AG08396 (cell line): Measurements from ENCODE around the gene MOAP1.
A peak's percentile ranks its signal among the peaks of the same experiment; 100 is the strongest.
"Not testable (repeated sequence)": the region's sequence is repeated elsewhere in the genome, so short reads cannot be mapped to it uniquely, and the experiment has no call there.

ENCODE experiments used
- DNase-seq: peaks from one replicate; pipeline ENCODE4 v3.0.0; 2012; ENCODE audit warnings: low spot score, mixed read lengths

MOAP1 gene, protein sequence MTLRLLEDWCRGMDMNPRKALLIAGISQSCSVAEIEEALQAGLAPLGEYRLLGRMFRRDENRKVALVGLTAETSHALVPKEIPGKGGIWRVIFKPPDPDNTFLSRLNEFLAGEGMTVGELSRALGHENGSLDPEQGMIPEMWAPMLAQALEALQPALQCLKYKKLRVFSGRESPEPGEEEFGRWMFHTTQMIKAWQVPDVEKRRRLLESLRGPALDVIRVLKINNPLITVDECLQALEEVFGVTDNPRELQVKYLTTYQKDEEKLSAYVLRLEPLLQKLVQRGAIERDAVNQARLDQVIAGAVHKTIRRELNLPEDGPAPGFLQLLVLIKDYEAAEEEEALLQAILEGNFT

GRCh38 chr14:93184391-93185348 is at the start of gene MOAP1, which contains the start of gene LYSET:
Gene MOAP1, minus strand, starts transcription at chr14:93184897. Its CDS starts 655 bp downstream, at chr14:93184242.
Gene LYSET, plus strand, starts transcription at chr14:93185317. Its CDS starts 89 bp downstream, at chr14:93185406.
- peak; percentile 95 for DNase-seq

DNA sequence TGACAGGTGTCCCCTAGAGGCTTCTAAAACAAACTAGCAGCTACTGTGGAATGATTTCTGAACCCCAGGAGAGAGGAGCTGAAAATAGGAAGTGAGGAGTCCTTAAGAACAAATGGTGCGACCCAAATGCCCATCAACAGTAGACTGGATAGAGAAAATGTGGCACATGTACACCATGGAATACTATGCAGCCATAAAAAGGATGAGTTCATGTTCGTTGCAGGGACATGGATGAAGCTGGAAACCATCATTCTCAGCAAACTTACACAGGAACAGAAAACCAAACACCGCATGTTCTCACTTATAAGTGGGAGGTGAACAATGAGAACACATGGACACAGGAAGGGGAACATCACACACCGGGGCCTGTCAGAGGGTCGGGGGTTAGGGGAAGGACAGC is 48.4 kb upstream of the MOAP1 start:
- DNase-seq: not testable (repeated sequence)

- DNase-seq: no peak
Observed at GRCh38 chr14:93232159-93232558, 47.5 kb upstream of the MOAP1 start.

GRCh38 chr14:93231129-93231979 is 46.7 kb upstream of the MOAP1 start:
- peak; percentile 70 for DNase-seq

- DNase-seq: no peak
Observed at GRCh38 chr14:93230539-93230938, 45.8 kb upstream of the MOAP1 start.

- DNase-seq: no peak
Observed at GRCh38 chr14:93228550-93228949, 43.9 kb upstream of the MOAP1 start.

- no peak for DNase-seq
Observed at GRCh38 chr14:93223565-93223964, 38.9 kb upstream of the MOAP1 start.

DNA sequence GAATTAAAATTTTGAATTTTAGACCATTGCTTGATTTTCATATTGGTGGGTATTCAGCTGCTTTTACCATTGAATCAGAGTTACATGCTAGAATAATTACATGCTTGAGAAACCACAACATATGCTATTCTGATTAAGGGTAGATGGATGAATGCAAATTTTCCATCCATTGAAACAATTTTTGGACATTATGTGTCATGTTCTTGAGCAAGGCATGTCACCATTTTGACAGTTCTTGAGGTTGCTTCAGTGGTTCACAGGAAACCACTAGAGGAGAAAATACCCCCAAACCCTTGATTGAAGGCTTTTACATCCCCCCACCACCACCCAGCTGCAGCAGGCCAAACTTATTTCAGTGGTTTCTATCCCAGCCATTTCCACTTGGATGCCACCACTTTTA is 35.8 kb upstream of the MOAP1 start:
- DNase-seq: no peak

- DNase-seq: no peak
Observed at GRCh38 chr14:93219103-93219726, 34.5 kb upstream of the MOAP1 start.

- no peak for DNase-seq
Observed at GRCh38 chr14:93214598-93214997, 29.9 kb upstream of the MOAP1 start.

DNA sequence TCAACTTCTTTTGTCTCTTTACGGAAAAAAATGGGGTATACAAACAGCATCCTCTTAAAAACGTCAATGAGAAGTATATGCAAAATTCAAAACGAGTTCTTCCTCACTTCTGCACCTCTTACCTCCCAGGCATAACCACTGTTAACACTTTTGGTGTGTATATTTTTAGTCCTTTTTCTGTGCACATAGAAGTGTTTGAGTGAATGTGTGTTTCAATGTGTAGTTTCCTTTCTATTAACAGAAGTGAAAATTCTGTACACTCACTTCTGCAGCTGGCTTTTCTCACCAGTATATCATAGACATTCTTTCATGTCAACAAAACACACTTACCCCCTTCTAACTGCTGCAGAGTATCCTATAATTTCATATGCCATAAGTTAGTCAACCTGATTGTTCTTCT is 27.7 kb upstream of the MOAP1 start:
- DNase-seq: no peak

DNA sequence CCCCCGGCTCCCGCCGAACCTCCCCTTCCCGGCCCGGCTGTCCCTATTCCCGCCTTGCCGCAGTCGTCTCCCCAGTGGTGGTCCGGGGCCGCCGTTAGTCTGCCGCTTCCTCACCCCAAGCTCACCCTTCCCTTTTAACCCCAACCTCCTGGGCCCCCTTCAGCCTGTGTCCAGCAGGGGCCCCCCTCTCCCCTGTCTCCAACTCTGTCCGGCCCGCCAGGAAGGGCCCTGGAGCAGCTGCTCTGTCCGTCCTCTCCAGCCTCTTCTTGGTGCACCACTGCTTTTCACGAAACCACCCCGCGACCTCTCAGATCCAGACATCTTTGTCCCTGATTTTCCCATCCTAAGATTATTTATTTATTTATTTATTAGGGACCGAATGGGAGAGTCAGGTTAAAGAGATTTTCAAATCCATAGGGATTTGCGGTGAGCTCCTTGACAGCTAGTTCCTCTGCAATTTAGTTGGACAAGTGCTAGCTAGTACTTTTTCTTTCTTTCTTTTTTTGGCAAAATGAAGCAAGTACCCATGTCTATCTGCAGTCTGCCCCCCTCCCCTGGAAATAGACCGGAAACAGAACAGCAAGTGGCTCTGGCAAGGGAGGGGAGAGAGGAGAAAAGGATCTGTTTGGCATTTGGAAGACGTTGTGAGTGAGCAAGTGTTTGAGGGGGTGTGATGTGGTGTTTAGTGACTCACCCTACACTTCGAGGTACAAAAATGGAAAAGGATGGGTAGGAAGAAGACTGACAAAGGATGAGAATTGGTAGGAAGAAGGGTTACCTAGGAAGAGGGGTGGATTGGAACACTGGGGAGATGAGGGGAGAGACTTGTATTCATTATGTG is 23.0 kb upstream of the MOAP1 start:
- DNase-seq: peak; percentile 74

DNA sequence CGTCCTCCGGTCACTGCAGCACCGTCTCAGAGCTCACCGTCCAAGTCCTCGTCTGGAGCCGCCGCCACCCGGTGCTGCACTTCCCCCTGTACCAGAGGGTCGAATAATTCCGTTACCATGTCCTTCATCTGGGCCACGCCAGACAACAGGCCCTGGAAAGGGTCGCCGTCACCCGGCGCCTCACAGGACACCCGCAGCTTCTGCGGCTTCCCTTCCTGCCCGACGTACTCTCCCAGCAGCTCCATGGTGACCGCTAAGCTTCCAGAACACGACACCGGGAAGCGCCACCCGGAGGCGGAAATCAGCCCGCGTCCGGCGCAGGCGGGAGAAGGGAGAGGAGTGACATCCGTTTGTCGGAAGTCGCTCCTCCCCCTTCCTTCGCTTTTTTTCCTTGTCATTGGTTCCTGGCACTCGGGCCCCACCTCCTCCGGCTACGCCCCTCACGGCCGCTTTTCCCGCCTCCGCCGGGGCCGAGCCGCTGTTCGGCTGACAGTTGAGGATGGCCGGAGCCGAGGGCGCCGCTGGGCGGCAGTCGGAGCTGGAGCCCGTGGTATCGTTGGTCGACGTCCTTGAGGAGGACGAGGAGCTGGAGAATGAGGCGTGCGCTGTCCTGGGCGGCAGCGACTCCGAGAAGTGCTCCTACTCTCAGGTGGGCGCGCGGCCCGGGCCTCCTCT is 22.2 kb upstream of the MOAP1 start, which contains the start of the genes GON7 and UBR7:
Gene GON7 (minus strand): TSS at position 273 of the 675 bp plus-strand sequence. CDS start 28 bp downstream, at position 245.
Gene UBR7 (plus strand): TSS at position 464 of the 675 bp plus-strand sequence. CDS start 36 bp downstream, at position 500.
- peak; percentile 96 for DNase-seq

- DNase-seq: no peak
Observed at GRCh38 chr14:93201155-93201704, 16.5 kb upstream of the MOAP1 start.

DNA sequence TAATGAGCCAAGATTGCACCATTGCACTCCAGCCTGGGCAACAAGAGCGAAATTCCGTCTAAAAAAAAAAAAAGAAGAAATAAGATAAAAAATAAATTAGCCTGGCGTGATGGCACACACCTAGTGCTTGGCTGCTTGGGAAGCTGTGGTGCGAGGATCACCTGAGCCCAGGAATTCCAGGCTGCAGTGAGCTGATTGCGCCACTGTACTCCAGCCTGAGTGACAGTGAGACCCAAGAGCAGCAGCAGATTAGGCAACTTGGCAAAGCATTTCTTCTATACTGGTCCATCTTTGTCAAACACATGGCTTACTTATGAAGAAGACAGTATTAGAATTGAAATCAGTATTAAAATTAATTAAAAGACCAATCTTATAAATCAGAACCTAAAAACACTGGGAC is 15.9 kb upstream of the MOAP1 start:
- DNase-seq: no peak

GRCh38 chr14:93199031-93199430 is 14.3 kb upstream of the MOAP1 start:
- no peak for DNase-seq

DNA sequence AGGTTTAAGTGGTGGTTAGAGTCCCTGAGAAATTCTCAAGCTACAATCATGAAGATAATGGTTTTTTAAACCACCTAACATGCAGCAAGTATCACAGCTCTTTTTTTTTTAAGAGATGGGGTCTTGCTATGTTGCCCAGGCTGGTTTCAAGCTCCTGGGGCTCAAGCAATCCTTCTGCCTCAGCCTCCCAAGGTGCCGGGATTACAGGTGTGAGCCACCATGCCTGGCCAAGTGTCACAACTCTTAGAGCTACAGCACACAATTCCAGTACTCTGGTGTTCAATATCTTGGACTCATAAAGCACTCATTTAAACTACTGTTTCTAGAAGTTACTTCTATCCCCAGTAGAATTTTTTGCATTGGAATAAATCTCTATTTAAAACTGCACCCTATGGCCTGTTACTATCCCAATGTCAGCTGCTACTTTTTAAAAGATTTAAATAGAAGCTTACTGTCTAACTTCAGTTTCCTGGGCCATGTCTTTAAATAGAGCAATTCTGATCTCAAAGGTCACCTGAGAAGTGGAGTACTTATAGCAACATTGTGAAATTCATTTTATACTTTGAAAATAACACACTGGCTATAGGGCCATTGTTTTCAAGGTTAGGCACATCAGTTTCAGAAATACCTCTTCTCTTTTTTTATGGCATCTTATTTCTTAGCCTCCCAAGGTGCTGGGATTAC is 10.8 kb upstream of the MOAP1 start:
- no peak for DNase-seq

DNA sequence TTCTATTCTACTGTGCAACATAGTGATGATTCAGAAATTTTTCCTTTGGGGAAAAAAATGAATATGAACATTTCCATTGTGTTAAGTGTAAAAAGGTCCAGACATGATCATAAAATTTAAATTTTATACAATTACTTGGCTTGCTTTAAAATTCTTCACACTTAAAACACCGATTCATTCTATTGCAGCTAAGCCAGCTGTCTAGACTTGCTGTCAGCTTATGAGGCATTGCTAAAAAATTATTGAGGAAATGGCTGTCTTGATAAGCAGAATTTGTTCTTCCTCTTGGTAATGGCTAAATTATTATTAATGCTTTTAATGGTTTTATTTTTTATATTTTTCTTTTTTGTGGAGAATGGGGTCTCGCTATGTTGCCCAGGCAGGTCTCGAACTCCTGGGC is 2.3 kb upstream of the MOAP1 start:
- no peak for DNase-seq

- DNase-seq: no peak
Observed at GRCh38 chr14:93186466-93186865, 1.8 kb upstream of the MOAP1 start.
